Fibroblast of villous mesenchyme (primary cell): ENCODE data around the gene TAF1C. TPM values are rescaled to one million over a fixed set of nuclear protein-coding genes. Genes with fewer than 3 reads are reported as not detected.

Experiments used
- DNase-seq: peaks from one replicate; pipeline ENCODE4 v3.0.0-alpha.2; 2010; ENCODE audit warnings: low read depth
- H3K4me3 ChIP-seq: 2 replicates; pipeline ENCODE4 v1.5.1; 2011; ENCODE audit warnings: low read depth, mild to moderate bottlenecking, low read length
- total RNA-seq: library from RNA; depleted of rRNA; stranded (reverse); fragments of >200 nt; gene quantifications from 2 replicates; pipeline ENCODE4 v1.2.3, GENCODE V29; 2012
- TF ChIP-seq, protein P1 (sequence below): IDR thresholded peaks from 2 replicates; pipeline ENCODE4 v1.5.1; 2012; ENCODE audit warnings: low read depth, mild to moderate bottlenecking, low read length; ENCODE audit not compliant: insufficient read depth

The TAF1C gene, protein sequence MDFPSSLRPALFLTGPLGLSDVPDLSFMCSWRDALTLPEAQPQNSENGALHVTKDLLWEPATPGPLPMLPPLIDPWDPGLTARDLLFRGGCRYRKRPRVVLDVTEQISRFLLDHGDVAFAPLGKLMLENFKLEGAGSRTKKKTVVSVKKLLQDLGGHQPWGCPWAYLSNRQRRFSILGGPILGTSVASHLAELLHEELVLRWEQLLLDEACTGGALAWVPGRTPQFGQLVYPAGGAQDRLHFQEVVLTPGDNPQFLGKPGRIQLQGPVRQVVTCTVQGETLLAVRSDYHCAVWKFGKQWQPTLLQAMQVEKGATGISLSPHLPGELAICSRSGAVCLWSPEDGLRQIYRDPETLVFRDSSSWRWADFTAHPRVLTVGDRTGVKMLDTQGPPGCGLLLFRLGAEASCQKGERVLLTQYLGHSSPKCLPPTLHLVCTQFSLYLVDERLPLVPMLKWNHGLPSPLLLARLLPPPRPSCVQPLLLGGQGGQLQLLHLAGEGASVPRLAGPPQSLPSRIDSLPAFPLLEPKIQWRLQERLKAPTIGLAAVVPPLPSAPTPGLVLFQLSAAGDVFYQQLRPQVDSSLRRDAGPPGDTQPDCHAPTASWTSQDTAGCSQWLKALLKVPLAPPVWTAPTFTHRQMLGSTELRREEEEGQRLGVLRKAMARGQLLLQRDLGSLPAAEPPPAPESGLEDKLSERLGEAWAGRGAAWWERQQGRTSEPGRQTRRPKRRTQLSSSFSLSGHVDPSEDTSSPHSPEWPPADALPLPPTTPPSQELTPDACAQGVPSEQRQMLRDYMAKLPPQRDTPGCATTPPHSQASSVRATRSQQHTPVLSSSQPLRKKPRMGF
- total RNA-seq, result 19.4 and 20.9 TPM in 2 replicates

DNA sequence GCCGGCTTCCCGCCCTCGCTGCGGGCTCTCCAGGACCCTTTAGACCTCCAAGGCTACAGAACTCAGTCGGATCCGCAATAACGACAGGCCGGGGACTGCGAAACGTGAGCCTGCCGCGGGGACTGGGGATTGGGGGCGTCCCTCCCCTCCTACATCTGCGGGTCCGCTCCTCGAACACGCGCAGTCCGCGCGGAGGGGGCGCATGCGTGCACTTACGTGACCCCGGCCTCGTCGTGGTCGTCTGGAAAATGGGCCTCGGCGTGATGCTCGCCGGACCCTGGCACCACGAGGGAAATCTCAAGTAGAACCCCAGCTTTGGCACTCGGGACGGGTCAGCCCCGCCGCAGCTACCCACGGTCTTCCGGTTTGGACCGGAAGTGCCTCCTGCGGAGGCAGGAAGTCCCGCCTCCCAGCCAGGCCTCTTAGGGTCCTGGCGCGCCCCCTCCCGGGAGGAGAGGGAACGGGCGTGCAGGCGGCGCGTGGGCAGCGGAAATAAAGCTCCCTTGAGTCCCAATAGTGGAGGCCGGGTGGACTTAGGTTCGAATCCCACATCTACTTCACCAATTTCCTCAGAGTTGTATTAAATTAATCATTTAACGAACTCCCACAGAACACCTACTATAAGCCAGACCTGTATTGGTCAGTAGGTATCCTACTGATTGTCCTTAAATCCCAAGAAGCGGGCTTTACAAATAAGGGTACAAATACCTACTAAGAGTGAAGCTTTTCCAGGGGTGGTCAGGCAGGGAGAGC lies at the start of gene TAF1C:
Gene TAF1C, minus strand, starts transcription at position 373 of the 753 bp plus-strand sequence. CDS start 2,069 bp downstream, outside the sequence.
- peak within 1 kb of the TSS; percentile 97 for H3K4me3 ChIP-seq
- DNase-seq, result peak; percentile 96
- TF ChIP-seq, protein P1, sequence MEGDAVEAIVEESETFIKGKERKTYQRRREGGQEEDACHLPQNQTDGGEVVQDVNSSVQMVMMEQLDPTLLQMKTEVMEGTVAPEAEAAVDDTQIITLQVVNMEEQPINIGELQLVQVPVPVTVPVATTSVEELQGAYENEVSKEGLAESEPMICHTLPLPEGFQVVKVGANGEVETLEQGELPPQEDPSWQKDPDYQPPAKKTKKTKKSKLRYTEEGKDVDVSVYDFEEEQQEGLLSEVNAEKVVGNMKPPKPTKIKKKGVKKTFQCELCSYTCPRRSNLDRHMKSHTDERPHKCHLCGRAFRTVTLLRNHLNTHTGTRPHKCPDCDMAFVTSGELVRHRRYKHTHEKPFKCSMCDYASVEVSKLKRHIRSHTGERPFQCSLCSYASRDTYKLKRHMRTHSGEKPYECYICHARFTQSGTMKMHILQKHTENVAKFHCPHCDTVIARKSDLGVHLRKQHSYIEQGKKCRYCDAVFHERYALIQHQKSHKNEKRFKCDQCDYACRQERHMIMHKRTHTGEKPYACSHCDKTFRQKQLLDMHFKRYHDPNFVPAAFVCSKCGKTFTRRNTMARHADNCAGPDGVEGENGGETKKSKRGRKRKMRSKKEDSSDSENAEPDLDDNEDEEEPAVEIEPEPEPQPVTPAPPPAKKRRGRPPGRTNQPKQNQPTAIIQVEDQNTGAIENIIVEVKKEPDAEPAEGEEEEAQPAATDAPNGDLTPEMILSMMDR, result peak; percentile 99

DNA sequence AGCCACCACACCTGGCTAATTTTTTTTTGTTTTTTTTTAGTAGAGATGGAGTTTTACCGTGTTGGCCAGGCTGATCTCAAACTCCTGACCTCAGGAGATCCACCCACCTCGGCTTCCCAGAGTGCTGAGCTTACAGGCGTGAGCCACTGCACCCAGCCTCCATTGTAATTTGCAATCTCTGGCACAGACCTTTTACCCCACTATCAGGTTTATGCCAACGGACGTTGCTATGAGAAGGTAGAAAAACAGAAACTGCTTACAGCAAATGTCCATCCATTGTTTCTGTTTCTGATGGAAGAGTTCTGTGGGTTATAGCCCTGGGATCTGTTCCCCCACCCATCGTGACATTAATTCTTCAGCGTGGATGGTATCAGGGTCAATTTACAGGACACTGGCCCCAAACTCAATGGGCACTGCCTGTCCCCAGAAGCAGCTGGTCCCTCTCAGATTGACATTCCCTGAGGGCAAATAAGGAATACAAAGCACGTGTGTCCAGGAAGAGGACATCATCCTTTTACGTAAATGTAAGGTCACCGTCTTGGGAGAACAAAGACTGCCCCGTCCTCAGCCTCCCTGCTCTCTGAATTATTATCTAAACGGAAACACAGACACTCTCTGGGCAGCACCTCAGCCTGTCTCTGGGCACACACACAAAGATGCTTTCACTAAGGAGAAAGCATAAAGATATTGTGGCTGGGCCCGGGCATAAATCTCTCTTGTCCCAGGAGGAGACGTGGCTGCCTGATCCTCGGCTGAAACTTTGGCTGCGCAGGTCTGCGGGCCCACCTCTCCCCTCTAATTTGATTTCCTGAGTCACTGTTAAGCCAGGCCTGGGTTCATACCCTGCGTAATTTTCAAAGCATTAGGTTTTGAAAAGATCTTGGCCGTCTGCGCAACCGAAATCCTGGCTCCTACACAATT lies 47.7 kb upstream of the TAF1C start:
- peak; percentile 3 for DNase-seq
- H3K4me3 ChIP-seq, result no peak overlapping the region
- TF ChIP-seq, protein P1, result no peak

DNA sequence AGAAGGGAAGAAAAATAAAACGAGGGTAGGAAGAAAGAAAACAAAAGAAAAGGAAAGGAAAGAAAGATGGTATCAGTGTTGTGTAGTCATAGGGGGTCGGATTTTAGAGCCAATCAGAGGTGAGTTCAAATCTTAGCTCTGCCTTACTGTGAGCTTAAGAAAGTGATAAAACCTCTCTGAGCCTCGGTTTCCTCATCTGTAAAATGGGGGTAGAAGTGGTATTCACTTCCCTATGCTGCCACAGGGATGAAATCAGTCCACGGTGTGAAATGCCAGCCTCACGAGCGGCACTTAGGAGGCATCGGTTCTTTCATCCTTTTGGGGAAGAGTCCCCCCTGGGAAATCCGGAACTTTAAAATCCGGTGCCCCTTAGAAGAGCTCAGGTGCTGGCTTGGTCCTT lies 46.9 kb upstream of the TAF1C start:
- no peak overlapping the region for H3K4me3 ChIP-seq
- no peak for DNase-seq
- TF ChIP-seq, protein P1, result no peak

DNA sequence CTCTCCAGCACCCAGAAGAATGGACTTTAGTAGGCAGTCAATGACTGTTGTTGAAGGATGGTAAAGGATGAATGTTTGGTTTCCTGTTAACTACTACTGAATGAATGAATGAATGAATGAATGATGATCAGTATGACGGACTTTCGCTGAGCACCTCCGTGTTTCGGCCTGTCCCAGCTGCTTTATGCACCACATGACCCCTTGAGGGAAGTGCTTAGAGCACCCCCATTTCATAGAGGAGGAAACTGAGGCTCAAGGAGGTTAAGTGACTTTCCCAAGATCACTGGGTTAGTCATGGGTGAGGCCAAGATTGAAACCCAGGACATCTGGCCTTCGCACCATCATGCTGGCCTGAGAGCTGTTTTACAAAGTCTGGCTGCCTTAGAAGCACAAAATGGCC lies 46.1 kb upstream of the TAF1C start:
- TF ChIP-seq, protein P1, result no peak
- no peak overlapping the region for H3K4me3 ChIP-seq
- DNase-seq, result no peak

DNA sequence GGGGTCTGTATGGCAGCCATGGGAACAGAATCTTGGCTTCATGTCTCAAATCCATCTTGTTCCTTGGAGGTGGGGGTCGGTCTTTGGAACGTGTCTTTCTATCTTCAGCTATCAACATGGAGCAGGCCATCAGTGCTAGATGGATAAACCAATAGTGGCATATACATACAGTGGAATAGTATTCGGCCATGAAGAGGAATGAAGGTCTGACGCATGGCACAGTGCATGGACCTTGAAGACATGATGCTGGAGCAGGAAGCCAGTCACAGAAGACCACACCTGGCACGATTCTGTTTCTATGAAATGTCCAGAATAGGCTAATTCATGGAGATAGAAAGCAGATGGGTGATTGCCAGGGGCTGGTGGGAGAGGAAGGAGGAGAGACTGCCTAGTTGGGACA lies 45.2 kb upstream of the TAF1C start:
- DNase-seq, result no peak
- TF ChIP-seq, protein P1, result no peak
- no peak overlapping the region for H3K4me3 ChIP-seq
